ENCODE results near the gene SGMS1. TPM values are rescaled to one million over a fixed set of nuclear protein-coding genes. Genes with fewer than 3 reads are reported as not detected.

SGMS1 gene
- polyA plus RNA-seq, 1 donor from 2014 or later, result 8.0 TPM

DNA sequence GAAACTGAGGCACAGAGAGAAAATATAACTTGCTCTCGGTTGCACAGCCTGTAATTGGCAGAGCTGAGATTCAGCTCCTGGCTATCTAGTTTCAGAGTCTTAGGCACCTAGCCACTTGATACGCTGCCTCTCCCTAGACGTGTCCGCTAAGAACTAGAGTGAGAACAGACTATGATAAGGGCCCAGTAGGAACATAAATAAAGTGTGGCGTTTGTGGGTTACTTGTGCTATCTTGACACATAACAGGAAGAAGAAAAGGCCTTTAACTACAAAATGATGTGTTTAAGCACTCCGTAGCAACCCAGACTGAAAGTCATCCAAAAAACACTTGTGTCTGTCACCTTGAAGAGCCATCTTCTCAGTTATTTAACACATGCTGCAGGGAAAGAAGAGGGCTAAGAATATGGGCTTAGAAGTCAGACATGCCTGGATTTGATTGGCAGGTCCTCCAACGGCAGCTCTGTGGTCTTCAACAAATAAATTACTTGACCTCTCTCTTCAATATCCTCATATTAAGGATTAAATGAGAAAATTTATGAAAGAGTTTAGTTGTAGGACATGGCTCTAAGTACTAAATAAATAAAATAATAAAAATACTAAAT lies 96.2 kb downstream of the SGMS1 start:
- Histone ChIP-seq H3K9me2 (ENCODE audit: insufficient read depth, low read length) (no peaks in the 10 kb centered on the region), H3K36me3 (ENCODE audit: insufficient read depth, low read length) (no peaks in the 10 kb centered on the region), H3K9ac (ENCODE audit: low read length) (no peak overlapping the region), H3K27ac (ENCODE audit: low read length) (no peak overlapping the region), H3F3A (ENCODE audit: insufficient read depth, low read length, poor library complexity, severe bottlenecking) (no peaks in the 10 kb centered on the region), H2AFZ (ENCODE audit: low read depth, low read length) (no peak overlapping the region), H3K79me2 (replicated peaks; ENCODE audit: insufficient read depth, low read length) (no peaks in the 10 kb centered on the region), H3K4me2 (ENCODE audit: low read length) (no peak overlapping the region), H3K27me3 (ENCODE audit: insufficient read depth, low read depth, low read length) (no peaks in the 10 kb centered on the region), H3K9me3 (ENCODE audit: low read length) (no peaks in the 10 kb centered on the region), H4K20me1 (ENCODE audit: insufficient read depth) (no peaks in the 10 kb centered on the region), H3K4me3 (ENCODE audit: low read length) (no peak overlapping the region)
- TF ChIP-seq, protein P1, sequence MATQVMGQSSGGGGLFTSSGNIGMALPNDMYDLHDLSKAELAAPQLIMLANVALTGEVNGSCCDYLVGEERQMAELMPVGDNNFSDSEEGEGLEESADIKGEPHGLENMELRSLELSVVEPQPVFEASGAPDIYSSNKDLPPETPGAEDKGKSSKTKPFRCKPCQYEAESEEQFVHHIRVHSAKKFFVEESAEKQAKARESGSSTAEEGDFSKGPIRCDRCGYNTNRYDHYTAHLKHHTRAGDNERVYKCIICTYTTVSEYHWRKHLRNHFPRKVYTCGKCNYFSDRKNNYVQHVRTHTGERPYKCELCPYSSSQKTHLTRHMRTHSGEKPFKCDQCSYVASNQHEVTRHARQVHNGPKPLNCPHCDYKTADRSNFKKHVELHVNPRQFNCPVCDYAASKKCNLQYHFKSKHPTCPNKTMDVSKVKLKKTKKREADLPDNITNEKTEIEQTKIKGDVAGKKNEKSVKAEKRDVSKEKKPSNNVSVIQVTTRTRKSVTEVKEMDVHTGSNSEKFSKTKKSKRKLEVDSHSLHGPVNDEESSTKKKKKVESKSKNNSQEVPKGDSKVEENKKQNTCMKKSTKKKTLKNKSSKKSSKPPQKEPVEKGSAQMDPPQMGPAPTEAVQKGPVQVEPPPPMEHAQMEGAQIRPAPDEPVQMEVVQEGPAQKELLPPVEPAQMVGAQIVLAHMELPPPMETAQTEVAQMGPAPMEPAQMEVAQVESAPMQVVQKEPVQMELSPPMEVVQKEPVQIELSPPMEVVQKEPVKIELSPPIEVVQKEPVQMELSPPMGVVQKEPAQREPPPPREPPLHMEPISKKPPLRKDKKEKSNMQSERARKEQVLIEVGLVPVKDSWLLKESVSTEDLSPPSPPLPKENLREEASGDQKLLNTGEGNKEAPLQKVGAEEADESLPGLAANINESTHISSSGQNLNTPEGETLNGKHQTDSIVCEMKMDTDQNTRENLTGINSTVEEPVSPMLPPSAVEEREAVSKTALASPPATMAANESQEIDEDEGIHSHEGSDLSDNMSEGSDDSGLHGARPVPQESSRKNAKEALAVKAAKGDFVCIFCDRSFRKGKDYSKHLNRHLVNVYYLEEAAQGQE (IDR thresholded peaks at IDR 0.05; ENCODE audit: borderline replicate concordance), result no peak
- TF ChIP-seq MXI1 (conservative IDR thresholded peaks at IDR 0.05; ENCODE audit: poor library complexity, severe bottlenecking) (no peak), EP300 (conservative IDR thresholded peaks at IDR 0.05; ENCODE audit: poor library complexity, severe bottlenecking) (no peak), EZH2 (IDR thresholded peaks at IDR 0.05; ENCODE audit: borderline replicate concordance, insufficient read depth, low read length, poor library complexity, severe bottlenecking) (no peak), SMC3 (conservative IDR thresholded peaks at IDR 0.05; ENCODE audit: poor library complexity) (no peak), TAF1 (IDR thresholded peaks at IDR 0.05; ENCODE audit: low read depth) (no peak), POLR2AphosphoS5 (IDR thresholded peaks at IDR 0.05) (no peak), RAD21 (conservative IDR thresholded peaks at IDR 0.05) (no peak)
- TF ChIP-seq, protein P2, sequence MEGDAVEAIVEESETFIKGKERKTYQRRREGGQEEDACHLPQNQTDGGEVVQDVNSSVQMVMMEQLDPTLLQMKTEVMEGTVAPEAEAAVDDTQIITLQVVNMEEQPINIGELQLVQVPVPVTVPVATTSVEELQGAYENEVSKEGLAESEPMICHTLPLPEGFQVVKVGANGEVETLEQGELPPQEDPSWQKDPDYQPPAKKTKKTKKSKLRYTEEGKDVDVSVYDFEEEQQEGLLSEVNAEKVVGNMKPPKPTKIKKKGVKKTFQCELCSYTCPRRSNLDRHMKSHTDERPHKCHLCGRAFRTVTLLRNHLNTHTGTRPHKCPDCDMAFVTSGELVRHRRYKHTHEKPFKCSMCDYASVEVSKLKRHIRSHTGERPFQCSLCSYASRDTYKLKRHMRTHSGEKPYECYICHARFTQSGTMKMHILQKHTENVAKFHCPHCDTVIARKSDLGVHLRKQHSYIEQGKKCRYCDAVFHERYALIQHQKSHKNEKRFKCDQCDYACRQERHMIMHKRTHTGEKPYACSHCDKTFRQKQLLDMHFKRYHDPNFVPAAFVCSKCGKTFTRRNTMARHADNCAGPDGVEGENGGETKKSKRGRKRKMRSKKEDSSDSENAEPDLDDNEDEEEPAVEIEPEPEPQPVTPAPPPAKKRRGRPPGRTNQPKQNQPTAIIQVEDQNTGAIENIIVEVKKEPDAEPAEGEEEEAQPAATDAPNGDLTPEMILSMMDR (IDR thresholded peaks at IDR 0.05; ENCODE audit: poor library complexity, severe bottlenecking), result no peak

DNA sequence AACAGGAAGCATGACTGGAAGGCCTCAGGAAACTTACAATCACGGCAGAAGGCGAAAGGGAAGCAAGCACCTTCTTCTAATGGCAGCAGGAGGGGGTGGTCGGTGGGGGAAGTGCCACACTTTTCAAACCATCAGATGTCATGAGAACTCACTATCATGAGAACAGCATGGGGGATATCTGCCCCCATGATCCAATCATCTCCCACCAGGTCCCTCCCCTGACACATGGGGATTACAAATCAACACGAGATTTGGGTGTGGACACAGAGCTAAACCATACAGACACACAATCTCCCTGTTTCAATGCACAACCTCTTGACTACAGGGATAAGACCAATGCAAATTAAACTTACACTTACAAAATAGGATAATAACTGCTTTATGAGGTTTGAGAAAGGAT lies 97.6 kb downstream of the SGMS1 start:
- TF ChIP-seq RAD21 (conservative IDR thresholded peaks at IDR 0.05) (no peak), SMC3 (conservative IDR thresholded peaks at IDR 0.05; ENCODE audit: poor library complexity) (no peak), EP300 (conservative IDR thresholded peaks at IDR 0.05; ENCODE audit: poor library complexity, severe bottlenecking) (no peak), EZH2 (IDR thresholded peaks at IDR 0.05; ENCODE audit: borderline replicate concordance, insufficient read depth, low read length, poor library complexity, severe bottlenecking) (no peak)
- TF ChIP-seq, protein P2 (IDR thresholded peaks at IDR 0.05; ENCODE audit: poor library complexity, severe bottlenecking), result no peak
- H3K4me3 ChIP-seq (ENCODE audit: low read length), result no peak overlapping the region

More for the DNA sequence above, 97.6 kb downstream of the SGMS1 start:
- Histone ChIP-seq H3K9me3 (ENCODE audit: low read length) (no peaks in the 10 kb centered on the region), H4K20me1 (ENCODE audit: insufficient read depth) (no peaks in the 10 kb centered on the region), H3K4me2 (ENCODE audit: low read length) (no peak overlapping the region), H3K79me2 (replicated peaks; ENCODE audit: insufficient read depth, low read length) (no peaks in the 10 kb centered on the region), H3K27me3 (ENCODE audit: insufficient read depth, low read depth, low read length) (no peaks in the 10 kb centered on the region), H3K36me3 (ENCODE audit: insufficient read depth, low read length) (no peaks in the 10 kb centered on the region), H2AFZ (ENCODE audit: low read depth, low read length) (no peak overlapping the region), H3K9ac (ENCODE audit: low read length) (no peak overlapping the region), H3K27ac (ENCODE audit: low read length) (no peak overlapping the region), H3K9me2 (ENCODE audit: insufficient read depth, low read length) (no peaks in the 10 kb centered on the region), H3F3A (ENCODE audit: insufficient read depth, low read length, poor library complexity, severe bottlenecking) (no peaks in the 10 kb centered on the region)

Data from neural cell (in vitro differentiated cells).